GM23338 (cell line): ENCODE data around the gene TIMM50. TPM values are rescaled to one million over a fixed set of nuclear protein-coding genes. Genes with fewer than 3 reads are reported as not detected.

Source experiments
- ATAC-seq: fragments of 200-7000 bp; cut with Tn5 transposase; 3 replicates; pipeline ENCODE4 v1.9.1; 2020
- DNase-seq: peaks from one replicate; pipeline ENCODE4 v3.0.0-alpha.2; 2015; ENCODE audit warnings: low spot score
- H2AFZ ChIP-seq: fragments of 200-600 bp; sonication (generic); 2 replicates; pipeline ENCODE4 v1.8.0; 2016; ENCODE audit warnings: antibody characterized with exemption, mild to moderate bottlenecking, moderate library complexity
- H3F3A ChIP-seq: fragments of 200-600 bp; sonication (generic); replicated peaks from 2 replicates; pipeline ENCODE4 v1.8.0; 2017; ENCODE audit warnings: antibody characterized with exemption, mixed run types, low read depth
- H3K27ac ChIP-seq: fragments of 200-600 bp; sonication (generic); 2 replicates; pipeline ENCODE4 v1.6.1; 2016; ENCODE audit warnings: low read depth
- H3K27me3 ChIP-seq: fragments of 200-600 bp; sonication (generic); 2 replicates; pipeline ENCODE4 v1.8.0; 2016; ENCODE audit warnings: mild to moderate bottlenecking, mixed run types, moderate library complexity; ENCODE audit not compliant: insufficient read depth
- H3K36me3 ChIP-seq: fragments of 200-600 bp; sonication (generic); 2 replicates; pipeline ENCODE4 v1.8.0; 2016; ENCODE audit warnings: mild to moderate bottlenecking; ENCODE audit not compliant: insufficient read depth
- H3K4me1 ChIP-seq: fragments of 200-600 bp; sonication (generic); 2 replicates; pipeline ENCODE4 v1.8.0; 2016; ENCODE audit warnings: mild to moderate bottlenecking, moderate library complexity; ENCODE audit not compliant: insufficient read depth
- H3K4me2 ChIP-seq: fragments of 200-600 bp; sonication (generic); 2 replicates; pipeline ENCODE4 v1.7.1; 2017; ENCODE audit warnings: mixed run types
- H3K4me3 ChIP-seq: fragments of 200-600 bp; sonication (generic); 2 replicates; pipeline ENCODE4 v1.6.1; 2016; ENCODE audit warnings: mixed run types
- H3K79me2 ChIP-seq: fragments of 200-600 bp; sonication (generic); replicated peaks from 2 replicates; pipeline ENCODE4 v1.8.0; 2017; ENCODE audit warnings: mild to moderate bottlenecking; ENCODE audit not compliant: insufficient read depth
- H3K9me2 ChIP-seq: fragments of 200-600 bp; sonication (generic); 2 replicates; pipeline ENCODE4 v1.8.0; 2017; ENCODE audit not compliant: insufficient read depth
- H4K20me1 ChIP-seq: fragments of 200-600 bp; sonication (generic); replicated peaks from 2 replicates; pipeline ENCODE4 v1.8.0; 2017; ENCODE audit warnings: mild to moderate bottlenecking; ENCODE audit not compliant: insufficient read depth
- H3K27ac Mint-ChIP-seq: 2 replicates; pipeline ENCODE4 v1.8.0; 2020; ENCODE audit warnings: inconsistent platforms, mild to moderate bottlenecking, moderate library complexity, mixed read lengths
- H3K27me3 Mint-ChIP-seq: 3 replicates; pipeline ENCODE4 v1.8.0; 2022; ENCODE audit warnings: low read depth, mild to moderate bottlenecking, moderate library complexity, mixed read lengths, inconsistent platforms; ENCODE audit not compliant: insufficient read depth, poor library complexity
- H3K36me3 Mint-ChIP-seq: 3 replicates; pipeline ENCODE4 v1.8.0; 2021; ENCODE audit warnings: low read depth, mild to moderate bottlenecking, inconsistent platforms, moderate library complexity, mixed read lengths
- H3K4me1 Mint-ChIP-seq: 3 replicates; pipeline ENCODE4 v1.8.0; 2020; ENCODE audit warnings: mild to moderate bottlenecking, inconsistent platforms, mixed read lengths
- H3K4me3 Mint-ChIP-seq: 3 replicates; pipeline ENCODE4 v1.8.0; 2021; ENCODE audit warnings: moderate library complexity, mild to moderate bottlenecking, inconsistent platforms, mixed read lengths
- H3K9me3 Mint-ChIP-seq: 3 replicates; pipeline ENCODE4 v1.8.0; 2020; ENCODE audit warnings: moderate library complexity, mild to moderate bottlenecking, inconsistent platforms, mixed read lengths
- CREB1 ChIP-seq: fragments of 250-450 bp; sonication (Bioruptor Pico); IDR thresholded peaks from 2 replicates; pipeline ENCODE4 v1.5.0; 2020; ENCODE audit warnings: low read depth, mild to moderate bottlenecking, moderate library complexity
- CTCF ChIP-seq, 2 experiments: fragments of 200-600 bp in 1 of 2; sonication (generic) in 1 of 2; conservative IDR thresholded peaks; 2 replicates each; pipeline versions ENCODE4 v1.5.1 to v1.6.1; 2016 to 2017; ENCODE audit warnings: antibody characterized with exemption in 2 of 2, low read depth in 2 of 2, mild to moderate bottlenecking in 2 of 2, moderate library complexity in 1 of 2
- EZH2phosphoT487 ChIP-seq: fragments of 200-600 bp; sonication (generic); IDR thresholded peaks from one replicate; pipeline ENCODE4 v1.8.1; 2018; ENCODE audit warnings: antibody characterized with exemption; ENCODE audit not compliant: unreplicated experiment
- JUNB ChIP-seq: IDR thresholded peaks from one replicate; pipeline ENCODE4 v1.6.1; 2016; ENCODE audit warnings: antibody characterized with exemption; ENCODE audit not compliant: unreplicated experiment
- NANOG ChIP-seq: IDR thresholded peaks from 2 replicates; pipeline ENCODE4 v1.6.1; 2016; ENCODE audit warnings: antibody characterized with exemption, borderline replicate concordance
- REST ChIP-seq: IDR thresholded peaks from one replicate; pipeline ENCODE4 v1.6.1; 2018; ENCODE audit warnings: antibody characterized with exemption; ENCODE audit not compliant: unreplicated experiment
- STAT1 ChIP-seq: IDR thresholded peaks from one replicate; pipeline ENCODE4 v1.6.1; 2016; ENCODE audit warnings: antibody characterized with exemption; ENCODE audit not compliant: unreplicated experiment
- ZNF114 ChIP-seq: fragments of 250-450 bp; sonication (Bioruptor Pico); IDR thresholded peaks from 2 replicates; pipeline ENCODE4 v1.5.0; 2020; ENCODE audit warnings: mild to moderate bottlenecking, moderate library complexity
- ZNF462 ChIP-seq: fragments of 250-450 bp; sonication (Bioruptor Pico); IDR thresholded peaks from 2 replicates; pipeline ENCODE4 v1.5.0; 2020; ENCODE audit warnings: mild to moderate bottlenecking, moderate library complexity
- polyA plus RNA-seq: library from polyadenylated mRNA; unstranded; fragments of >200 nt; fragmentation: Nextera tagmentation; extraction: Ambion mirVana; gene quantifications from 2 replicates; pipeline ENCODE4 v1.2.1, GENCODE V29; 2016
- total RNA-seq: library from RNA; depleted of rRNA; stranded (reverse); fragments of >200 nt; shearing (Covaris generic); gene quantifications from 2 replicates; pipeline ENCODE4 v1.2.3, GENCODE V29; 2014

The TIMM50 gene
- total and polyA plus RNA-seq, 2 experiments from 2014 or later, result 119 to 139 TPM

- H3K27ac ChIP-seq, result peak overlapping the region; percentile 82
- Mint-ChIP-seq H3K4me1 (peaks cover 20% of the 10 kb centered on the region), H3K4me3 (peak overlapping the region; percentile 96), H3K27me3 (peaks cover 10% of the 10 kb centered on the region), H3K9me3 (no peaks in the 10 kb centered on the region), H3K36me3 (peaks cover 52% of the 10 kb centered on the region), H3K27ac (peak overlapping the region; percentile 98)
- H3K4me1 ChIP-seq, result peaks cover 12% of the 10 kb centered on the region
- H3K27me3 ChIP-seq, result no peaks in the 10 kb centered on the region
- no peak for ATAC-seq
- no peaks in the 10 kb centered on the region for H3K9me2 ChIP-seq
- peaks cover 23% of the 10 kb centered on the region for H3F3A ChIP-seq
- peaks cover 5% of the 10 kb centered on the region for H4K20me1 ChIP-seq
- peaks cover 26% of the 10 kb centered on the region for H3K79me2 ChIP-seq
- peak overlapping the region; percentile 76 for H3K4me2 ChIP-seq
- peak overlapping the region; percentile 98 for H3K4me3 ChIP-seq
- peak overlapping the region; percentile 44; the same call in 1 of the 2 replicates for H2AFZ ChIP-seq
- TF ChIP-seq ZNF114, result no peak
- no peak for TF ChIP-seq REST
- TF ChIP-seq NANOG, result no peak
- TF ChIP-seq STAT1, result no peak
- no peak for TF ChIP-seq CTCF (conservative IDR thresholded peaks at IDR 0.05; ENCODE audit: low read depth in 2 of 2)
- TF ChIP-seq JUNB, result no peak
- TF ChIP-seq ZNF462, result no peak
- TF ChIP-seq EZH2phosphoT487, result no peak
- no peak for TF ChIP-seq CREB1 (CRISPR knock-in tag)
- DNase-seq, result no peak
- H3K36me3 ChIP-seq, result peaks cover 12% of the 10 kb centered on the region; the same call in 1 of the 2 replicates
These were observed 722 bp upstream of the TIMM50 start for GRCh38 chr19:39479916-39480315.
